CD4-positive, alpha-beta T cell treated with Interleukin-15 for 4 hours (primary cell): ENCODE measurements around the gene CCL20.
"Not testable (repeated sequence)": the region's sequence is repeated elsewhere in the genome, so short reads cannot be mapped to it uniquely, and the experiment has no call there.

Source experiments
- DNase-seq: peaks from one replicate; pipeline ENCODE4 v3.0.0-alpha.2; 2020; ENCODE audit warnings: low spot score

CCL20 gene

GRCh38 chr2:227834423-227834822 is 20.8 kb downstream of the CCL20 start:
- DNase-seq = no peak

- no peak for DNase-seq
Observed at GRCh38 chr2:227834916-227835650, 21.4 kb downstream of the CCL20 start.

GRCh38 chr2:227839339-227840129 is 25.9 kb downstream of the CCL20 start:
- DNase-seq = not testable (repeated sequence)

- no peak for DNase-seq
Observed at GRCh38 chr2:227846831-227847230, 33.2 kb downstream of the CCL20 start.

- no peak for DNase-seq
Observed at GRCh38 chr2:227848146-227848545, 34.5 kb downstream of the CCL20 start.

- DNase-seq = peak; percentile 45
Observed at GRCh38 chr2:227848586-227848985, 34.9 kb downstream of the CCL20 start.

GRCh38 chr2:227849906-227850305 is 36.3 kb downstream of the CCL20 start:
- no peak for DNase-seq

- DNase-seq = no peak
Observed at GRCh38 chr2:227853204-227853629, 39.6 kb downstream of the CCL20 start.

- no peak for DNase-seq
Observed at GRCh38 chr2:227853765-227854271, 40.2 kb downstream of the CCL20 start.

GRCh38 chr2:227855440-227855839 is 41.8 kb downstream of the CCL20 start:
- no peak for DNase-seq

- no peak for DNase-seq
Observed at GRCh38 chr2:227856697-227857096, 43.1 kb downstream of the CCL20 start.

GRCh38 chr2:227860221-227860641 is 46.6 kb downstream of the CCL20 start:
- DNase-seq = no peak

- DNase-seq = no peak
Observed at GRCh38 chr2:227861011-227861410, 47.4 kb downstream of the CCL20 start.

- DNase-seq = peak; percentile 45
Observed at GRCh38 chr2:227862227-227862740, 48.6 kb downstream of the CCL20 start.

GRCh38 chr2:227862741-227863588 is 49.3 kb downstream of the CCL20 start:
- no peak for DNase-seq

GRCh38 chr2:227864161-227864756 is 50.6 kb downstream of the CCL20 start:
- DNase-seq = no peak

- DNase-seq = no peak
Observed at GRCh38 chr2:227865291-227865690, 51.6 kb downstream of the CCL20 start.
